Neuronal stem cell (in vitro differentiated cells): ENCODE data around the gene GLB1L.

Source experiments
- DNase-seq: peaks from one replicate; pipeline ENCODE4 v3.0.0-alpha.2; 2013; ENCODE audit warnings: low spot score
- H2AFZ ChIP-seq: one replicate; pipeline ENCODE4 v1.6.1; 2013; ENCODE audit warnings: mild to moderate bottlenecking, low read length, inconsistent platforms
- H2AK5ac ChIP-seq: 2 replicates; pipeline ENCODE4 v1.6.1; 2013; ENCODE audit warnings: low read depth, mild to moderate bottlenecking, inconsistent platforms, low read length, moderate library complexity, mixed read lengths
- H2BK120ac ChIP-seq: 2 replicates; pipeline ENCODE4 v1.6.1; 2013; ENCODE audit warnings: low read depth, mild to moderate bottlenecking, inconsistent platforms, low read length, moderate library complexity, mixed read lengths
- H2BK12ac ChIP-seq: one replicate; pipeline ENCODE4 v1.6.1; 2013; ENCODE audit warnings: low read length, inconsistent platforms
- H2BK15ac ChIP-seq: 2 replicates; pipeline ENCODE4 v1.6.1; 2013; ENCODE audit warnings: mild to moderate bottlenecking, low read length, inconsistent platforms, mixed read lengths
- H2BK5ac ChIP-seq: one replicate; pipeline ENCODE4 v1.6.1; 2013; ENCODE audit warnings: inconsistent platforms, mild to moderate bottlenecking, low read length, moderate library complexity
- H3K14ac ChIP-seq: one replicate; pipeline ENCODE4 v1.6.1; 2013; ENCODE audit warnings: low read length, inconsistent platforms
- H3K18ac ChIP-seq: 2 replicates; pipeline ENCODE4 v1.6.1; 2013; ENCODE audit warnings: low read length, inconsistent platforms
- H3K23ac ChIP-seq: 2 replicates; pipeline ENCODE4 v1.6.1; 2013; ENCODE audit warnings: low read depth, mild to moderate bottlenecking, mixed read lengths, low read length, inconsistent platforms; ENCODE audit not compliant: poor library complexity
- H3K27ac ChIP-seq: replicated peaks from 3 replicates; pipeline ENCODE4 v1.5.1; 2013; ENCODE audit warnings: low read length, inconsistent platforms
- H3K27me3 ChIP-seq, 3 experiments: 2 replicates each; pipeline ENCODE4 v1.6.1; 2013; ENCODE audit warnings: low read length in 3 of 3, mild to moderate bottlenecking in 2 of 3, inconsistent platforms in 1 of 3, low read depth in 1 of 3, mixed read lengths in 1 of 3, moderate library complexity in 1 of 3; ENCODE audit not compliant: control insufficient read depth in 3 of 3, insufficient read depth in 3 of 3
- H3K36me3 ChIP-seq, 2 donors: replicated peaks in 1 of 2; 2 replicates each; pipeline ENCODE4 v1.6.1; 2013; ENCODE audit warnings: low read length in 2 of 2; ENCODE audit not compliant: control insufficient read depth in 2 of 2, insufficient read depth in 2 of 2
- H3K4ac ChIP-seq: 2 replicates; pipeline ENCODE4 v1.6.1; 2013; ENCODE audit warnings: inconsistent platforms, mild to moderate bottlenecking, low read length, moderate library complexity
- H3K4me1 ChIP-seq, 2 donors: 1 replicate in 1 of 2; 2 replicates in 1 of 2; pipeline ENCODE4 v1.6.1; 2013; ENCODE audit warnings: low read length in 2 of 2, low read depth in 1 of 2; ENCODE audit not compliant: control insufficient read depth in 2 of 2, insufficient read depth in 1 of 2
- H3K4me2 ChIP-seq: one replicate; pipeline ENCODE4 v1.6.1; 2013; ENCODE audit warnings: mild to moderate bottlenecking, low read length, inconsistent platforms; ENCODE audit not compliant: insufficient read depth, poor library complexity, severe bottlenecking
- H3K4me3 ChIP-seq, 2 donors: 2 replicates each; pipeline ENCODE4 v1.5.1; 2013; ENCODE audit warnings: low read length in 2 of 2, mild to moderate bottlenecking in 2 of 2, inconsistent platforms in 1 of 2, moderate library complexity in 1 of 2
- H3K79me1 ChIP-seq: one replicate; pipeline ENCODE4 v1.6.1; 2013; ENCODE audit warnings: low read depth, mild to moderate bottlenecking, inconsistent platforms, low read length, moderate library complexity
- H3K9ac ChIP-seq: one replicate; pipeline ENCODE4 v1.6.1; 2013; ENCODE audit warnings: mild to moderate bottlenecking, low read depth, low read length, inconsistent platforms; ENCODE audit not compliant: poor library complexity
- H3K9me3 ChIP-seq, 2 donors: replicated peaks in 1 of 2; 2 replicates each; pipeline versions ENCODE3 to v1.6.1; 2013; ENCODE audit warnings: low read length in 2 of 2, mild to moderate bottlenecking in 2 of 2, inconsistent platforms in 1 of 2, low read depth in 1 of 2, mixed read lengths in 1 of 2, moderate library complexity in 1 of 2; ENCODE audit not compliant: control insufficient read depth in 2 of 2, insufficient read depth in 1 of 2
- H4K8ac ChIP-seq: one replicate; pipeline ENCODE4 v1.6.1; 2013; ENCODE audit warnings: low read depth, mild to moderate bottlenecking, inconsistent platforms, low read length, moderate library complexity
- H4K91ac ChIP-seq: one replicate; pipeline ENCODE4 v1.6.1; 2013; ENCODE audit warnings: low read length, low read depth, mild to moderate bottlenecking, inconsistent platforms; ENCODE audit not compliant: poor library complexity
- WGBS, 2 donors: extraction: QIAGEN DNeasy Blood & Tissue Kit; methylation state at CpG; one replicate each; pipeline ENCODE4 v1.1.7; 2013; ENCODE audit warnings: missing lambda C conversion rate in 2 of 2, mixed read lengths in 1 of 2; ENCODE audit not compliant: insufficient read length in 2 of 2, insufficient replicate concordance in 1 of 2; ENCODE audit errors: extremely low coverage in 2 of 2; 5-methylcytosine and 5-hydroxymethylcytosine counted together

The GLB1L gene

DNA sequence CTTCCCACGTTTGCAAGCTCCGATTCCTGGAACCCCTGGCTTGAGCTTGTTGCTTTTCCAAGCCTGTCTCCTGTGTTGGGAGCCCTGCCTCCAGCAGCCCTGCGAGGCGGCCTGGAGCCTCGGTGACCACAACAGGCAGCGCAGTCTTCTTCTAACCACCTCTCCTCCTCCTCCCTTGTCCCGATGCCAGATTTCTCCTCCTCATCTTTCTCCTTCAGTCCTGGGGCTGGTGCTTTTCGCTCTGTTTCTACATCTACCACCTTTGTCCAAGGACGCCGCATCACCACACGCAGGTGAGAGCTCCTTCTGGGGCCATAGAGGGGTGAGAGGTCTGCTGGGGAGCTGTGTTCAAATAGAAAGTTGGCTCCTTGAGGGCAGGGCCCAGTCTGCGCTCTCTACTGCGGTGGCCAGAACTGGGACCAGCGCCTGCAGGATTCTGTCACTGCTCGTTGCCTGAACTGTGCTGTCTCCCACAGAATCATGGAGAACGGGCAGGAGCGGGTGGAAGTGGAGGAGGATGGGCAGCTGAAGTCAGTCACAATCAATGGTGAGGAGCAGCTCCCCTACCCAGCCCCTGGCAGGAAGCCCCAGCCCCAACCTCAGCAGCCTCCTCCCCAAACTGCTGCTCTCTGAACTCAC is 37.8 kb upstream of the GLB1L start:
- H2AK5ac ChIP-seq = no peak overlapping the region
- H3K4me1 ChIP-seq = peaks cover 18 to 19% of the 10 kb centered on the region in 2 donors
- H2BK12ac ChIP-seq = no peak overlapping the region
- H3K36me3 ChIP-seq = peaks cover 20 to 39% of the 10 kb centered on the region in 2 donors
- H2AFZ ChIP-seq = no peak overlapping the region
- no peak overlapping the region for H3K4ac ChIP-seq
- H3K23ac ChIP-seq = no peak overlapping the region
- H3K27me3 ChIP-seq = no peaks in the 10 kb centered on the region
- WGBS, 2 donors = no CpG with 5 or more reads among the region's 17 CpGs
- no peak overlapping the region for H3K4me3 ChIP-seq
- H3K4me2 ChIP-seq = no peak overlapping the region
- peaks cover 7% of the 10 kb centered on the region for H3K79me1 ChIP-seq
- no peak overlapping the region for H3K18ac ChIP-seq
- no peak for DNase-seq
- H2BK15ac ChIP-seq = no peak overlapping the region
- no peaks in the 10 kb centered on the region for H3K9me3 ChIP-seq
- H3K9ac ChIP-seq = no peak overlapping the region
- H3K27ac ChIP-seq = no peak overlapping the region
- no peak overlapping the region for H2BK5ac ChIP-seq
- H3K14ac ChIP-seq = no peak overlapping the region
- H4K8ac ChIP-seq = no peak overlapping the region
- H4K91ac ChIP-seq = no peak overlapping the region
- no peak overlapping the region for H2BK120ac ChIP-seq

DNA sequence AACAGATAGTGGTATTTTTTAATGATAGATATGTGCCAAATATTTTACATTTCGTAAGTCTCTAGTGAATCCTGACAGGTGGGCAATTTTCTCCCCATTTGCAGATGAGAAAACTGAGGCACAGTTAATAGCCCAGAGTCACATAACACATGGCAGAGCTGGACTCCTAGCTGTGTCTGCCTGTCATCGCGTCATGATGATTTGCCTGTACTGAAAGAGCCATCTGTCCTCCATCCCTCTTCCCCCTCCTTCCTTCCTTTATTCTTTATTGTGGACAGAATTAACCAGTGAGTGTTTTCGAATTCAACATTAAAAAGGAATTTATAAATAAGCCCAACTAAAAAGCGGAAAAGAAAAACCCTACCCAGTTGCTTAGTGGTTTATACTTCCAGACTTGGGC is 37.1 kb upstream of the GLB1L start:
- no peak overlapping the region for H3K23ac ChIP-seq
- peaks cover 20 to 39% of the 10 kb centered on the region in 2 donors for H3K36me3 ChIP-seq
- H2BK5ac ChIP-seq = no peak overlapping the region
- H2BK120ac ChIP-seq = no peak overlapping the region
- no CpG with 5 or more reads among the region's 5 CpGs for WGBS, 2 donors
- H4K91ac ChIP-seq = no peak overlapping the region
- H3K18ac ChIP-seq = no peak overlapping the region
- no peak overlapping the region for H4K8ac ChIP-seq
- peaks cover 7% of the 10 kb centered on the region for H3K79me1 ChIP-seq
- no peak overlapping the region for H2BK12ac ChIP-seq
- H3K27me3 ChIP-seq = peaks cover 0 to 2% (median 0%) of the 10 kb centered on the region in 3 experiments
- H3K4me2 ChIP-seq = no peak overlapping the region
- H3K9ac ChIP-seq = no peak overlapping the region
- H2AFZ ChIP-seq = no peak overlapping the region
- no peak overlapping the region for H3K27ac ChIP-seq
- peaks cover 21 to 25% of the 10 kb centered on the region in 2 donors for H3K4me1 ChIP-seq
- H3K4me3 ChIP-seq = no peak overlapping the region
- no peak overlapping the region for H3K4ac ChIP-seq
- H2AK5ac ChIP-seq = no peak overlapping the region
- no peak for DNase-seq
- no peak overlapping the region for H2BK15ac ChIP-seq
- H3K9me3 ChIP-seq = no peaks in the 10 kb centered on the region
- H3K14ac ChIP-seq = no peak overlapping the region

DNA sequence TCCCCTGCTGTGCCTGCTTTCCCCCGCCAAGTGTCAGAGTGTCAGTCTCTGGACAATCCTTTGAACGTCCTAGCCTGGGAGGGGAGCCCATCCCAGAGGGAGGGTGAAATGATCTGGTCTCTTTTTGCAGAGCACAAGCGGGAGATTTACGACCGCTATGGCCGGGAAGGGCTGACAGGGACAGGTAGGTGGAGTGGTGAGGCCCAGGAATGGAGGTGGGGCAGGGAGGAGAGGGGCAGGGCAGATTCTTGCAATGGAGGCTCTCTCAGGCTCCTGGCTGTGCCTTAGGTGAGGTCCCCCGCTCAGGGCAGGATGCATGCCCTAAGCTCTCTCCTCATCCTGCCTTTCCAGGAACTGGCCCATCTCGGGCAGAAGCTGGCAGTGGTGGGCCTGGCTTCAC is 36.3 kb upstream of the GLB1L start:
- H2BK120ac ChIP-seq = no peak overlapping the region
- WGBS, 2 donors = no CpG with 5 or more reads among the region's 8 CpGs
- no peak overlapping the region for H3K9ac ChIP-seq
- peaks cover 0 to 3% (median 0%) of the 10 kb centered on the region in 3 experiments for H3K27me3 ChIP-seq
- no peak overlapping the region for H3K23ac ChIP-seq
- H3K9me3 ChIP-seq = no peaks in the 10 kb centered on the region
- H4K8ac ChIP-seq = no peak overlapping the region
- H2AFZ ChIP-seq = no peak overlapping the region
- no peak overlapping the region for H4K91ac ChIP-seq
- H2AK5ac ChIP-seq = no peak overlapping the region
- H3K27ac ChIP-seq = no peak overlapping the region
- H3K18ac ChIP-seq = no peak overlapping the region
- no peak overlapping the region for H2BK12ac ChIP-seq
- H3K36me3 ChIP-seq = peaks cover 20 to 39% of the 10 kb centered on the region in 2 donors
- H2BK15ac ChIP-seq = no peak overlapping the region
- H3K79me1 ChIP-seq = peaks cover 7% of the 10 kb centered on the region
- no peak overlapping the region for H2BK5ac ChIP-seq
- DNase-seq = no peak
- H3K14ac ChIP-seq = no peak overlapping the region
- H3K4me3 ChIP-seq = no peak overlapping the region
- H3K4me1 ChIP-seq = peaks cover 20 to 22% of the 10 kb centered on the region in 2 donors
- no peak overlapping the region for H3K4me2 ChIP-seq
- no peak overlapping the region for H3K4ac ChIP-seq

DNA sequence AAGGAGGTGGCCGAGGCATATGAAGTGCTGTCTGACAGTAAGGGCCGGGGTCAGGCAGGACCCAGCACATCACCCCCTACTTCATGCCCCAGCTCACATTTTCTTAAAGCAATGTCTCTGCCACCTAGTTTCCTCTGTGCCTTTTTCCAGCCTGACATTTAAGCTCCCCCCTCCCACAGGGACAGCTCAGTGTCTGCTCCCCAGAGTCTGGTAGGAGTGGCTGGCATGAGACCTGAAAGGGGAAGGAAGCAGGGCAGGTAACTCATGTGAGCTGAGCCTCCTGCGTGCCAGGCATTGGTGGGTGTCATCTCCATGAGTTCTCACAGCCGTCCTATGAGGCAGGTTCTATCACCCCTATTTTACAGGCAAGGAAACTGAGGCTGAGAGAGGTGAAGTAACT is 35.4 kb upstream of the GLB1L start:
- H4K91ac ChIP-seq = no peak overlapping the region
- no peak overlapping the region for H3K4me2 ChIP-seq
- H2AK5ac ChIP-seq = no peak overlapping the region
- H2AFZ ChIP-seq = no peak overlapping the region
- peak overlapping the region; percentile 4 for H4K8ac ChIP-seq
- peaks cover 0 to 3% (median 3%) of the 10 kb centered on the region in 3 experiments for H3K27me3 ChIP-seq
- no peak overlapping the region for H3K4ac ChIP-seq
- H3K4me1 ChIP-seq = peaks cover 15 to 18% of the 10 kb centered on the region in 2 donors
- no CpG with 5 or more reads among the region's 4 CpGs for WGBS, 2 donors
- DNase-seq = no peak
- no peak overlapping the region for H2BK120ac ChIP-seq
- no peak overlapping the region for H2BK15ac ChIP-seq
- no peak overlapping the region for H3K14ac ChIP-seq
- H3K9ac ChIP-seq = peak overlapping the region; percentile 57
- peaks cover 20 to 39% of the 10 kb centered on the region in 2 donors for H3K36me3 ChIP-seq
- no peak overlapping the region for H2BK5ac ChIP-seq
- no peaks in the 10 kb centered on the region for H3K9me3 ChIP-seq
- H3K23ac ChIP-seq = no peak overlapping the region
- H3K27ac ChIP-seq = no peak overlapping the region
- H3K79me1 ChIP-seq = peaks cover 4% of the 10 kb centered on the region
- no peak overlapping the region for H3K4me3 ChIP-seq
- H2BK12ac ChIP-seq = no peak overlapping the region
- H3K18ac ChIP-seq = no peak overlapping the region
